HL-60 (cell line): Measurements from ENCODE around the gene FAM162A.
"Not testable (repeated sequence)": the region's sequence is repeated elsewhere in the genome, so short reads cannot be mapped to it uniquely, and the experiment has no call there.

Experiments
- GABPA ChIP-seq: IDR thresholded peaks from 2 replicates; pipeline ENCODE4 v1.6.1; 2012; ENCODE audit warnings: low read depth
- POLR2AphosphoS5 ChIP-seq: IDR thresholded peaks from 2 replicates; pipeline ENCODE4 v1.6.1; 2012; ENCODE audit warnings: low read depth
- TF ChIP-seq, protein P1 (sequence below): IDR thresholded peaks from one replicate; pipeline ENCODE4 v1.5.1; 2011; ENCODE audit warnings: low read length, control low read depth, inconsistent platforms; ENCODE audit not compliant: insufficient read depth

DNA sequence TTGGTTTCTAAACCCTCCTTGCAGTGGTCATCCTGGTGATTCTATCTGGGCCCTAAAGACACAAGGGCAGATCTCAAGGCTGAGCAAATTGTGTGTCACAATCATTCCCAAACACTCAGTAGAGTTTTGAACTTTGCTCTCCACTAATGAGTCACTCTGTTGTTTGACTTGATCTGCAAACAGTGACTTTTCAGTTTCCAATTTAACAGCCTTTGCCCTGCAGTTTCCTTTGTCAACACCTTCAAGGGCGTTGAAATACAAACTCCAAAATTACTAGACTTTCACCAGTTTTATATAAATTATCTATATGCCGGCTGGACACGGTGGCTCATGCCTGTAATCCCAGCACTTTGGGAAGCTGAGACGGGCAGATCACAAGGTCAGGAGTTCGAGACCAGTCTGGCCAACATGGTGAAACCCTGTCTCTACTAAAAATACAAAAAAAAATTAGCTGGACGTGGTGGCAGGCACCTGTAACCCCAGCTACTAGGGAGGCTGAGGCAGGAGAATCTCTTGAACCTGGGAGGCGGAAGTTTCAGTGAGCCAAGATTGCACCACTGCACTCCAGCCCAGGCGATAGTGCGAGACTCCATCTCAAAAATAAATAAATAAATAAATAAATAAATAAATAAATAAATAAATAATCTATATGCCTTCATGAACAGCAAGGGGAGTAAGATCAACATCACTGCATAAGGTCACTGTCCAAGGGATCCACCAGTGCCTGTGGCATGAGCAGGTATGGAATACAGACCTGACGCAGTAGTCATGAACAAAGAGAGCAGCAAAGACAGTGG, 18.2 kb upstream of the FAM162A start:
- TF ChIP-seq, protein P1, sequence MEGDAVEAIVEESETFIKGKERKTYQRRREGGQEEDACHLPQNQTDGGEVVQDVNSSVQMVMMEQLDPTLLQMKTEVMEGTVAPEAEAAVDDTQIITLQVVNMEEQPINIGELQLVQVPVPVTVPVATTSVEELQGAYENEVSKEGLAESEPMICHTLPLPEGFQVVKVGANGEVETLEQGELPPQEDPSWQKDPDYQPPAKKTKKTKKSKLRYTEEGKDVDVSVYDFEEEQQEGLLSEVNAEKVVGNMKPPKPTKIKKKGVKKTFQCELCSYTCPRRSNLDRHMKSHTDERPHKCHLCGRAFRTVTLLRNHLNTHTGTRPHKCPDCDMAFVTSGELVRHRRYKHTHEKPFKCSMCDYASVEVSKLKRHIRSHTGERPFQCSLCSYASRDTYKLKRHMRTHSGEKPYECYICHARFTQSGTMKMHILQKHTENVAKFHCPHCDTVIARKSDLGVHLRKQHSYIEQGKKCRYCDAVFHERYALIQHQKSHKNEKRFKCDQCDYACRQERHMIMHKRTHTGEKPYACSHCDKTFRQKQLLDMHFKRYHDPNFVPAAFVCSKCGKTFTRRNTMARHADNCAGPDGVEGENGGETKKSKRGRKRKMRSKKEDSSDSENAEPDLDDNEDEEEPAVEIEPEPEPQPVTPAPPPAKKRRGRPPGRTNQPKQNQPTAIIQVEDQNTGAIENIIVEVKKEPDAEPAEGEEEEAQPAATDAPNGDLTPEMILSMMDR = not testable (repeated sequence)
- TF ChIP-seq POLR2AphosphoS5, GABPA: not testable (repeated sequence)
